LNCaP clone FGC (cell line): ENCODE data around the gene TRIL.

ENCODE experiments used
- DNase-seq: peaks from one replicate; pipeline ENCODE4 v3.0.0-alpha.2; 2011; ENCODE audit warnings: low read depth
- H3K4me3 ChIP-seq: 2 replicates; pipeline ENCODE4 v1.5.1; 2011; ENCODE audit warnings: mild to moderate bottlenecking, low read depth, low read length, control low read depth
- CTCF ChIP-seq: IDR thresholded peaks from 2 replicates; pipeline ENCODE4 v1.5.1; 2012; ENCODE audit warnings: mild to moderate bottlenecking; ENCODE audit not compliant: control insufficient read depth, insufficient read depth; ENCODE audit errors: extremely low read depth

The TRIL gene

GRCh38 chr7:28920424-28920823 is 37.7 kb downstream of the TRIL start:
- no peak for TF ChIP-seq CTCF
- DNase-seq, result no peak
- no peak overlapping the region for H3K4me3 ChIP-seq

GRCh38 chr7:28919510-28919909 is 38.6 kb downstream of the TRIL start:
- H3K4me3 ChIP-seq, result no peak overlapping the region
- no peak for DNase-seq
- TF ChIP-seq CTCF, result no peak

- DNase-seq, result no peak
- TF ChIP-seq CTCF, result no peak
- no peak overlapping the region for H3K4me3 ChIP-seq
Measured at GRCh38 chr7:28908775-28909174, 49.4 kb downstream of the TRIL start.

GRCh38 chr7:28905464-28905863 is 52.7 kb downstream of the TRIL start:
- TF ChIP-seq CTCF, result no peak
- H3K4me3 ChIP-seq, result no peak overlapping the region
- DNase-seq, result no peak

GRCh38 chr7:28904578-28905048 is 53.5 kb downstream of the TRIL start:
- DNase-seq, result no peak
- no peak overlapping the region for H3K4me3 ChIP-seq
- no peak for TF ChIP-seq CTCF

- DNase-seq, result no peak
- no peak overlapping the region for H3K4me3 ChIP-seq
- TF ChIP-seq CTCF, result no peak
Measured at GRCh38 chr7:28903730-28904577, 54.2 kb downstream of the TRIL start.
